ENCODE results near the gene WIPI1. TPM values are rescaled to one million over a fixed set of nuclear protein-coding genes. Genes with fewer than 3 reads are reported as not detected.
"Not testable (repeated sequence)": the region's sequence is repeated elsewhere in the genome, so short reads cannot be mapped to it uniquely, and the experiment has no call there.

WIPI1 gene
- total RNA-seq, 1 experiment from 2014 or later = 29.3 TPM

GRCh38 chr17:68417317-68417716 lies 40.0 kb downstream of the WIPI1 start:
- DNase-seq (ENCODE audit: low spot score) = no peak
- Mint-ChIP-seq H3K4me1 (peaks cover 40% of the 10 kb centered on the region), H3K9me3 (peaks cover 16% of the 10 kb centered on the region), H3K4me3 (no peak overlapping the region), H3K36me3 (peaks cover 25% of the 10 kb centered on the region), H3K27me3 (ENCODE audit: low read depth) (peaks cover 9% of the 10 kb centered on the region), H3K27ac (no peak overlapping the region)
- TF ChIP-seq, protein P1, sequence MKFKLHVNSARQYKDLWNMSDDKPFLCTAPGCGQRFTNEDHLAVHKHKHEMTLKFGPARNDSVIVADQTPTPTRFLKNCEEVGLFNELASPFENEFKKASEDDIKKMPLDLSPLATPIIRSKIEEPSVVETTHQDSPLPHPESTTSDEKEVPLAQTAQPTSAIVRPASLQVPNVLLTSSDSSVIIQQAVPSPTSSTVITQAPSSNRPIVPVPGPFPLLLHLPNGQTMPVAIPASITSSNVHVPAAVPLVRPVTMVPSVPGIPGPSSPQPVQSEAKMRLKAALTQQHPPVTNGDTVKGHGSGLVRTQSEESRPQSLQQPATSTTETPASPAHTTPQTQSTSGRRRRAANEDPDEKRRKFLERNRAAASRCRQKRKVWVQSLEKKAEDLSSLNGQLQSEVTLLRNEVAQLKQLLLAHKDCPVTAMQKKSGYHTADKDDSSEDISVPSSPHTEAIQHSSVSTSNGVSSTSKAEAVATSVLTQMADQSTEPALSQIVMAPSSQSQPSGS (CRISPR knock-in tag; IDR thresholded peaks at IDR 0.05; ENCODE audit: borderline replicate concordance, low read depth) = no peak
- TF ChIP-seq CTCF (IDR thresholded peaks at IDR 0.05) (no peak), TEAD1 (CRISPR knock-in tag; IDR thresholded peaks at IDR 0.05) (no peak), TEAD4 (CRISPR knock-in tag; IDR thresholded peaks at IDR 0.05) (no peak), JAZF1 (CRISPR knock-in tag; IDR thresholded peaks at IDR 0.05) (no peak), ZNF512 (CRISPR knock-in tag; IDR thresholded peaks at IDR 0.05; ENCODE audit: borderline replicate concordance) (no peak)
- ChIA-PET POLR2A (no interaction called here), CTCF (interaction anchor here (1.9 kb wide), 1 partner anchor 19 kb away, joined by 6 read pairs; no protein-coding TSS in a partner anchor)
- ATAC-seq = no peak

GRCh38 chr17:68414901-68415300 lies 42.4 kb downstream of the WIPI1 start:
- Mint-ChIP-seq H3K4me3 (peak overlapping the region; percentile 94), H3K36me3 (peaks cover 25% of the 10 kb centered on the region), H3K4me1 (peaks cover 24% of the 10 kb centered on the region), H3K27me3 (ENCODE audit: low read depth) (peaks cover 14% of the 10 kb centered on the region), H3K9me3 (peaks cover 25% of the 10 kb centered on the region)
- DNase-seq (ENCODE audit: low spot score); POLR2A ChIA-PET; ATAC-seq; H3K27ac Mint-ChIP-seq: not testable (repeated sequence)
- CTCF ChIA-PET = interaction anchor here (0.6 to 1.9 kb wide), 2 partner anchors 16 to 413 kb away, joined by 3 to 5 read pairs; no protein-coding TSS in a partner anchor

- peak; percentile 68 for ATAC-seq
- CTCF ChIA-PET = interaction anchor here (0.6 to 1.9 kb wide), 4 partner anchors 15 to 486 kb away, joined by 3 to 6 read pairs (median 4); no protein-coding TSS in a partner anchor
- peaks cover 25% of the 10 kb centered on the region for H3K9me3 Mint-ChIP-seq
- peaks cover 18% of the 10 kb centered on the region for H3K36me3 Mint-ChIP-seq
- TF ChIP-seq MAX (CRISPR knock-in tag; IDR thresholded peaks at IDR 0.05) = 0 out of 2 replicates have a peak, but pooled peaks have one; percentile 17
- peaks cover 20% of the 10 kb centered on the region for H3K4me1 Mint-ChIP-seq
- H3K27me3 Mint-ChIP-seq (ENCODE audit: low read depth) = peaks cover 14% of the 10 kb centered on the region
- H3K4me3 Mint-ChIP-seq = peak overlapping the region; percentile 94
- POLR2A ChIA-PET = interaction anchor here (1.1 kb wide), 1 partner anchor 101 kb away, joined by 3 read pairs; no protein-coding TSS in a partner anchor
- H3K27ac Mint-ChIP-seq = peak overlapping the region; percentile 74
- DNase-seq (ENCODE audit: low spot score) = peak; percentile 36
Measured at GRCh38 chr17:68413597-68414560, 43.4 kb downstream of the WIPI1 start.

DNA sequence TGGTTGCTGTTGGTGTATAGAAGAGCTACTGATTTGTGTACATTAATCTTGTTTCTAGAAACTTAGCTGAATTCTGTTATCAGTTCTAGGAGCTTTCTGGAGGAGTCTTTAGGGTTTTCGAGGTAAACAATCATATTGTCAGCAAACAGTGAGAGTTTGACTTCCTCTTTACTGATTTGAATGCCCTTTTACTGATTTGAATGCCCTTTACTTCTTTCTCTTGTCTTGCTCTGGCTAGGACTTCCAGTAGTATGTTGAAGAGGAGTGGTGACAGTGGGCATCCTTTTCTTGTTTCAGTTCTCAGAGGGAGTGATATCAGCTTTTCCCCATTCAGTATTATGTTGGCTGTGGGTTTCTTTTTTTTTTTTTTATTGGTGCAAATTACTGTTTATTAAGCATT lies 49.6 kb downstream of the WIPI1 start:
- DNase-seq (ENCODE audit: low spot score); POLR2A ChIA-PET; ATAC-seq; H3K27ac Mint-ChIP-seq; H3K4me3 Mint-ChIP-seq; H3K4me1 Mint-ChIP-seq; H3K27me3 Mint-ChIP-seq (ENCODE audit: low read depth): not testable (repeated sequence)
- CTCF ChIA-PET = interaction anchor here (1.3 kb wide), 1 partner anchor 9 kb away, joined by 5 read pairs; no protein-coding TSS in a partner anchor
- Mint-ChIP-seq H3K9me3 (peaks cover 43% of the 10 kb centered on the region), H3K36me3 (peaks cover 22% of the 10 kb centered on the region)

DNA sequence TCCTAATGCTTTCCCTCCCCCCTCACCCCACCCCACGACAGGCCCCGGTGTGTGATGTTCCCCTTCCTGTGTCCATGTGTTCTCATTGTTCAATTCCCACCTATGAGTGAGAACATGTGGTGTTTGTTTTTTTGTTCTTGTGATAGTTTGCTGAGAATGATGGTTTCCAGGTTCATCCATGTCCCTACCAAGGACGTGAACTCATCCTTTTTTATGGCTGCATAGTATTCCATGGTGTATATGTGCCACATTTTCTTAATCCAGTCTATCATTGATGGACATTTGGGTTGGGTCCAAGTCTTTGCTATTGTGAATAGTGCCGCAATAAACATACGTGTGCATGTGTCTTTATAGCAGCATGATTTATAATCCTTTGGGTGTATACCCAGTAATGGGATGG lies 53.5 kb downstream of the WIPI1 start:
- POLR2A ChIA-PET, H3K27ac Mint-ChIP-seq, CTCF ChIA-PET: not testable (repeated sequence)

More for the DNA sequence above, 53.5 kb downstream of the WIPI1 start:
- H3K27me3 Mint-ChIP-seq (ENCODE audit: low read depth); H3K4me3 Mint-ChIP-seq; ATAC-seq; DNase-seq (ENCODE audit: low spot score): not testable (repeated sequence)
- peaks cover 24% of the 10 kb centered on the region for H3K4me1 Mint-ChIP-seq
- H3K36me3 Mint-ChIP-seq = peaks cover 18% of the 10 kb centered on the region
- H3K9me3 Mint-ChIP-seq = peaks cover 34% of the 10 kb centered on the region

All from WTC11 (cell line).